Measurements from ENCODE around the gene QDPR.

GRCh38 chr4:17516980-17517379, 5.1 kb upstream of the QDPR start:
- TF ChIP-seq CTCF (IDR thresholded peaks at IDR 0.05) (no peak), POLR2A (IDR thresholded peaks at IDR 0.05) (no peak)
